Measurements from ENCODE around the gene MAGEB4.

Gene MAGEB4

DNA sequence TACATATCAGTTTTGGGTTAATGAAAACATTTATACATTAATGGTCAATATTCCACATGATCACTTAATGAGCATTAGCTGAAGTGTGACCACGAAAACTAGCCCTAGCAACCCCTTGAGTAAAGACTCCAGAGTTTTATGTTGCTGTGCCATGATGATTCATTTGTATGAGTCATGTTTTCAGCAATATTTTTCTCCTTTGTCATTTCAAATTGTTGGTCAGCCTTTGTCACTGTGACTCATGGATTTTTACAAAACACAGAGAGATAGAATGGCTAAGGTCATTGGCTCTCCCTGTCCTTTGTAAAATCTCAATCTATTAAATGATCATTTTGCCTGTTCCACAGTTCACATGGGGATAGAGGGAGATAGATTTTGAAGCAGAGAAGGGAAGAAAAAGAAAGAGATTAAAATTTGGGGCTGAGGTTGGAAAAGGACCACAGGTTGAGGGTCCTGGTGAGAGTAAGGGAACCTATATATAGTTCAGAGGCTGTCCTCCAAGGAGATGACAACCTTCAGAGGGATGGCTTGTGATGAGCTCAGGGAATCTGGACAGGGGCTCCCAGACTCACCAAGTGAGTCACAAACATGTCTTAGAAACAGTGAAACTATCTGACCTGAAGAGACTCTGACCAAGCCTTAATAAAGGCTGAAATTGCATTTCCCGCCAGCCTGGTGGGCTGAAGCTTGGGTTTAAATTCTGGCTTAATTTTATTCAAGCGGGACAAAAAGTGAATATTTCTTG, 41.8 kb downstream of the MAGEB4 start:
- DNase-seq (ENCODE audit: low read depth): no peak

Measured in activated T-cell treated with anti-CD3 and anti-CD28 coated beads for 1 hour (primary cell).